H9 (cell line): ENCODE measurements around the gene TBX1. TPM values are rescaled to one million over a fixed set of nuclear protein-coding genes. Genes with fewer than 3 reads are reported as not detected.

Experiments
- DNase-seq: peaks from one replicate; pipeline ENCODE4 v3.0.0-alpha.2; 2017
- H2AFZ ChIP-seq: one replicate; pipeline ENCODE4 v1.6.1; 2013; ENCODE audit warnings: mild to moderate bottlenecking, low read length, control low read depth, moderate library complexity
- H2AK5ac ChIP-seq: 2 replicates; pipeline ENCODE4 v1.6.1; 2013; ENCODE audit warnings: low read length, control low read depth, mixed read lengths; ENCODE audit not compliant: insufficient read length
- H2BK120ac ChIP-seq: one replicate; pipeline ENCODE4 v1.6.1; 2013; ENCODE audit warnings: low read depth, mild to moderate bottlenecking, low read length, control low read depth, inconsistent platforms; ENCODE audit not compliant: poor library complexity, severe bottlenecking
- H2BK12ac ChIP-seq: 2 replicates; pipeline ENCODE4 v1.6.1; 2013; ENCODE audit warnings: low read length, control low read depth, mixed read lengths, low read depth; ENCODE audit not compliant: insufficient read length
- H2BK15ac ChIP-seq: 2 replicates; pipeline ENCODE4 v1.6.1; 2013; ENCODE audit warnings: low read depth, low read length, control low read depth
- H2BK20ac ChIP-seq: one replicate; pipeline ENCODE4 v1.6.1; 2013; ENCODE audit warnings: low read depth, mild to moderate bottlenecking, low read length, control low read depth, inconsistent platforms; ENCODE audit not compliant: poor library complexity, severe bottlenecking
- H2BK5ac ChIP-seq: 2 replicates; pipeline ENCODE4 v1.6.1; 2013; ENCODE audit warnings: low read length, control low read depth, mixed read lengths; ENCODE audit not compliant: insufficient read length
- H3K14ac ChIP-seq: 2 replicates; pipeline ENCODE4 v1.6.1; 2013; ENCODE audit warnings: low read length, control low read depth; ENCODE audit not compliant: insufficient read depth
- H3K18ac ChIP-seq: 2 replicates; pipeline ENCODE4 v1.6.1; 2013; ENCODE audit warnings: low read depth, mild to moderate bottlenecking, mixed read lengths, low read length, control low read depth; ENCODE audit not compliant: insufficient read length
- H3K23ac ChIP-seq: 2 replicates; pipeline ENCODE4 v1.6.1; 2013; ENCODE audit warnings: low read length, control low read depth, mixed read lengths, low read depth; ENCODE audit not compliant: insufficient read length
- H3K23me2 ChIP-seq: 2 replicates; pipeline ENCODE4 v1.6.1; 2013; ENCODE audit warnings: low read depth, mild to moderate bottlenecking, mixed read lengths, low read length, control low read depth; ENCODE audit not compliant: insufficient read length, poor library complexity, severe bottlenecking
- H3K27ac ChIP-seq: 2 replicates; pipeline ENCODE4 v1.5.1; 2013; ENCODE audit warnings: low read length, control low read depth, mixed read lengths, low read depth; ENCODE audit not compliant: insufficient read length
- H3K27me3 ChIP-seq: 2 replicates; pipeline ENCODE4 v1.6.1; 2013; ENCODE audit warnings: low read length, control low read depth, inconsistent platforms; ENCODE audit not compliant: insufficient read depth
- H3K4ac ChIP-seq: 2 replicates; pipeline ENCODE4 v1.6.1; 2013; ENCODE audit warnings: low read depth, mild to moderate bottlenecking, control low read depth, inconsistent platforms, low read length, moderate library complexity
- H3K4me1 ChIP-seq: 2 replicates; pipeline ENCODE4 v1.6.1; 2013; ENCODE audit warnings: low read length, control low read depth, inconsistent platforms; ENCODE audit not compliant: insufficient read depth
- H3K4me2 ChIP-seq: 2 replicates; pipeline ENCODE4 v1.6.1; 2013; ENCODE audit warnings: low read length, control low read depth, mixed read lengths; ENCODE audit not compliant: insufficient read length, insufficient read depth
- H3K56ac ChIP-seq: 2 replicates; pipeline ENCODE4 v1.6.1; 2013; ENCODE audit warnings: low read depth, mild to moderate bottlenecking, mixed read lengths, low read length, control low read depth; ENCODE audit not compliant: insufficient read length
- H3K79me1 ChIP-seq: 2 replicates; pipeline ENCODE4 v1.6.1; 2013; ENCODE audit warnings: low read depth, mild to moderate bottlenecking, moderate library complexity, low read length, control low read depth, inconsistent platforms; ENCODE audit not compliant: insufficient read depth, poor library complexity, severe bottlenecking
- H3K79me2 ChIP-seq: 2 replicates; pipeline ENCODE4 v1.6.1; 2013; ENCODE audit warnings: low read length, control low read depth, inconsistent platforms; ENCODE audit not compliant: insufficient read depth
- H3K9ac ChIP-seq: 2 replicates; pipeline ENCODE4 v1.6.1; 2013; ENCODE audit warnings: low read length, control low read depth, mixed read lengths; ENCODE audit not compliant: insufficient read length; ENCODE audit errors: extremely low read depth
- H3K9me3 ChIP-seq: one replicate; pipeline ENCODE4 v1.6.1; 2013; ENCODE audit warnings: low read depth, low read length, inconsistent platforms; ENCODE audit not compliant: control insufficient read depth
- H3T11ph ChIP-seq: one replicate; pipeline ENCODE4 v1.6.1; 2013; ENCODE audit warnings: mild to moderate bottlenecking, low read length, control low read depth, inconsistent platforms
- H4K20me1 ChIP-seq: one replicate; pipeline ENCODE4 v1.6.1; 2013; ENCODE audit not compliant: control insufficient read depth, insufficient read length, insufficient read depth
- H4K5ac ChIP-seq: 2 replicates; pipeline ENCODE4 v1.6.1; 2013; ENCODE audit warnings: low read depth, mild to moderate bottlenecking, mixed read lengths, low read length, control low read depth; ENCODE audit not compliant: insufficient read length
- H4K8ac ChIP-seq: replicated peaks from 2 replicates; pipeline ENCODE4 v1.6.1; 2013; ENCODE audit warnings: low read length, control low read depth, mixed read lengths, low read depth; ENCODE audit not compliant: insufficient read length
- H4K91ac ChIP-seq: 2 replicates; pipeline ENCODE4 v1.6.1; 2013; ENCODE audit warnings: low read depth, mild to moderate bottlenecking, moderate library complexity, mixed read lengths, low read length, control low read depth; ENCODE audit not compliant: insufficient read length
- H3K27ac Mint-ChIP-seq, 3 experiments: 2 replicates in 2 of 3; 3 replicates in 1 of 3; pipeline ENCODE4 v1.8.0; 2020 to 2021; ENCODE audit warnings: mixed read lengths in 3 of 3, mild to moderate bottlenecking in 1 of 3, moderate library complexity in 1 of 3
- H3K27me3 Mint-ChIP-seq: 2 replicates; pipeline ENCODE4 v1.8.0; 2021; ENCODE audit warnings: low read depth, mild to moderate bottlenecking, moderate library complexity, mixed read lengths
- H3K36me3 Mint-ChIP-seq, 3 experiments: 2 replicates in 2 of 3; 3 replicates in 1 of 3; pipeline ENCODE4 v1.8.0; 2020 to 2021; ENCODE audit warnings: low read depth in 3 of 3, mixed read lengths in 3 of 3; ENCODE audit not compliant: insufficient read depth in 1 of 3
- H3K4me1 Mint-ChIP-seq, 2 experiments: 2 replicates each; pipeline ENCODE4 v1.8.0; 2020; ENCODE audit warnings: mixed read lengths in 2 of 2
- H3K4me3 Mint-ChIP-seq, 2 experiments: 2 replicates in 1 of 2; 3 replicates in 1 of 2; pipeline ENCODE4 v1.8.0; 2020 to 2021; ENCODE audit warnings: mild to moderate bottlenecking in 2 of 2, mixed read lengths in 2 of 2, moderate library complexity in 1 of 2
- H3K9me3 Mint-ChIP-seq, 2 experiments: 2 replicates in 1 of 2; 3 replicates in 1 of 2; pipeline ENCODE4 v1.8.0; 2020; ENCODE audit warnings: mild to moderate bottlenecking in 2 of 2, mixed read lengths in 2 of 2, moderate library complexity in 1 of 2
- WGBS: extraction: QIAGEN DNeasy Blood & Tissue Kit; methylation state at CpG from one replicate; pipeline ENCODE4 v1.1.7; 2013; ENCODE audit warnings: missing lambda C conversion rate, low lambda C conversion rate, mixed read lengths; ENCODE audit not compliant: insufficient read length; ENCODE audit errors: extremely low coverage; 5-methylcytosine and 5-hydroxymethylcytosine counted together
- total RNA-seq: library from RNA; stranded (reverse); gene quantifications from 2 replicates; pipeline ENCODE4 v1.2.1, GENCODE V29; 2021
- TF ChIP-seq, protein P1 (sequence below): fragments of 200-600 bp; sonication (generic); conservative IDR thresholded peaks from 3 replicates; pipeline ENCODE4 v1.8.0; 2021; ENCODE audit warnings: antibody characterized with exemption, mild to moderate bottlenecking

The TBX1 gene
- total RNA-seq, 1 experiment from 2014 or later: 2.2 TPM

DNA sequence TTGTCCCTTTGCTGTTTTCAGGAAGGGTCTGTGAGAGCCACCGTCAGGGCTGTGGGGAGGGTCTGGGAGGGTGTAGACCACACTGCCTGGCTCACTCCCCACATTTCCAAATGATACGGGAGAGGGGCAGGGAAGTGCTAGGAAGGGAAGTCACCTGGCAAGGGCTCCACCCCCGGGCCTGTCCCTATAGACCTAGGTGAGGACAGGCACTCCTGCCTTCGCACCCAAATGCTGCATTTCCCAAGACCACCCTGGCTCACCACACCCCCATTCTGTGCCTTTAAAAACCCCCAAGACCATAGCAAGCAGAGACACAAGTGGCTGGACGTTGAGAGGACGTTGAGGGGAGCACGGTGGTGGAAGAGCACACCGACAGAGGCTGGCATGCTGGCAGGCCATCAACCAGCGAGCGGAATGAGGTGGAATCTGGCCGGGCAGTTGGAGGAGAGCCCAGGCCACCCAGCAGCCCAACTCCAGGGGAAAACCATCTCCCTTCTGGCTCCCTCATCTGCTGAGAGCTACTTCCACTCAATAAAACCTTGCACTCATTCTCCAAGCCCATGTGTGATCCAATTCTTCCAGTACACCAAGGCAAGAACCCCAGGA is 48.4 kb downstream of the TBX1 start:
- Histone ChIP-seq H3T11ph (no peak overlapping the region), H2BK120ac (no peak overlapping the region), H3K9me3 (no peaks in the 10 kb centered on the region), H3K79me1 (no peaks in the 10 kb centered on the region), H3K4me2 (no peak overlapping the region), H3K27me3 (no peaks in the 10 kb centered on the region), H3K23ac (no peak overlapping the region), H3K9ac (no peak overlapping the region), H3K14ac (no peak overlapping the region), H3K4me1 (no peaks in the 10 kb centered on the region), H3K23me2 (no peaks in the 10 kb centered on the region), H2AK5ac (no peak overlapping the region), H3K79me2 (no peaks in the 10 kb centered on the region), H4K91ac (no peak overlapping the region), H4K5ac (no peak overlapping the region), H2BK12ac (no peak overlapping the region), H2BK15ac (no peak overlapping the region), H3K18ac (no peak overlapping the region), H3K27ac (no peak overlapping the region), H4K8ac (no peak overlapping the region), H3K4ac (no peak overlapping the region), H2BK5ac (no peak overlapping the region), H4K20me1 (no peaks in the 10 kb centered on the region), H2AFZ (no peak overlapping the region), H3K56ac (no peak overlapping the region), H2BK20ac (no peak overlapping the region)
- Mint-ChIP-seq H3K4me1 (peaks cover 3 to 7% of the 10 kb centered on the region in 2 experiments; a peak in 2 of 4 replicates), H3K36me3 (peaks cover 0 to 9% (median 0%) of the 10 kb centered on the region in 3 experiments; a peak in 2 of 7 replicates), H3K4me3 (no peak overlapping the region), H3K27me3 (no peaks in the 10 kb centered on the region), H3K27ac (no peak overlapping the region), H3K9me3 (no peaks in the 10 kb centered on the region)
- TF ChIP-seq, protein P1, sequence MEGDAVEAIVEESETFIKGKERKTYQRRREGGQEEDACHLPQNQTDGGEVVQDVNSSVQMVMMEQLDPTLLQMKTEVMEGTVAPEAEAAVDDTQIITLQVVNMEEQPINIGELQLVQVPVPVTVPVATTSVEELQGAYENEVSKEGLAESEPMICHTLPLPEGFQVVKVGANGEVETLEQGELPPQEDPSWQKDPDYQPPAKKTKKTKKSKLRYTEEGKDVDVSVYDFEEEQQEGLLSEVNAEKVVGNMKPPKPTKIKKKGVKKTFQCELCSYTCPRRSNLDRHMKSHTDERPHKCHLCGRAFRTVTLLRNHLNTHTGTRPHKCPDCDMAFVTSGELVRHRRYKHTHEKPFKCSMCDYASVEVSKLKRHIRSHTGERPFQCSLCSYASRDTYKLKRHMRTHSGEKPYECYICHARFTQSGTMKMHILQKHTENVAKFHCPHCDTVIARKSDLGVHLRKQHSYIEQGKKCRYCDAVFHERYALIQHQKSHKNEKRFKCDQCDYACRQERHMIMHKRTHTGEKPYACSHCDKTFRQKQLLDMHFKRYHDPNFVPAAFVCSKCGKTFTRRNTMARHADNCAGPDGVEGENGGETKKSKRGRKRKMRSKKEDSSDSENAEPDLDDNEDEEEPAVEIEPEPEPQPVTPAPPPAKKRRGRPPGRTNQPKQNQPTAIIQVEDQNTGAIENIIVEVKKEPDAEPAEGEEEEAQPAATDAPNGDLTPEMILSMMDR: no peak
- no CpG with 5 or more reads among the region's 11 CpGs for WGBS
- no peak for DNase-seq
